Psoas muscle (tissue), 8 donors: Measurements from ENCODE around the gene MAML3. TPM values are rescaled to one million over a fixed set of nuclear protein-coding genes. Genes with fewer than 3 reads are reported as not detected.

Experiments used
- ATAC-seq, 4 donors: fragments of 200-7000 bp; cut with Tn5 transposase; one replicate each; pipeline ENCODE4 v1.9.1; 2020; ENCODE audit warnings: moderate library complexity in 3 of 4, mild to moderate bottlenecking in 2 of 4
- DNase-seq, 2 donors: peaks; one replicate each; pipeline ENCODE4 v3.0.0-alpha.2; 2020
- H3K27ac ChIP-seq: fragments of 200-600 bp; one replicate; pipeline ENCODE4 v1.8.0; 2022
- H3K27me3 ChIP-seq, 3 donors: fragments of 200-600 bp in 1 of 3; one replicate each; pipeline versions ENCODE4 v1.6.1 to v1.8.0; 2013 to 2022; ENCODE audit warnings: low read length in 2 of 3, mild to moderate bottlenecking in 2 of 3, moderate library complexity in 1 of 3; ENCODE audit not compliant: insufficient read depth in 3 of 3
- H3K36me3 ChIP-seq, 2 donors: fragments of 200-600 bp in 1 of 2; one replicate each; pipeline versions ENCODE4 v1.6.1 to v1.8.0; 2013 to 2022; ENCODE audit warnings: low read depth in 1 of 2, mild to moderate bottlenecking in 1 of 2, moderate library complexity in 1 of 2; ENCODE audit not compliant: insufficient read depth in 1 of 2
- H3K4me1 ChIP-seq: fragments of 200-600 bp; one replicate; pipeline ENCODE4 v1.8.0; 2022
- H3K4me3 ChIP-seq: fragments of 200-600 bp; one replicate; pipeline ENCODE4 v1.8.0; 2022; ENCODE audit warnings: mild to moderate bottlenecking
- H3K9me3 ChIP-seq: fragments of 200-600 bp; one replicate; pipeline ENCODE4 v1.8.0; 2022
- CTCF ChIP-seq: fragments of 200-600 bp; IDR thresholded peaks from one replicate; pipeline ENCODE4 v1.8.0; 2022; ENCODE audit warnings: antibody characterized with exemption
- WGBS, 3 donors: extraction: QIAGEN DNeasy Blood & Tissue Kit; methylation state at CpG; one replicate each; pipeline versions ENCODE4 v1.1.6 to v1.1.7; 2013; 5-methylcytosine and 5-hydroxymethylcytosine counted together
- intact Hi-C, 2 donors: fragments of 100-400 bp; cut with DNase I; formaldehyde crosslinking; loops; one replicate each; pipeline versions ENCODE4 v1.11.0 to v1.14.2; 2022
- polyA plus RNA-seq, 3 donors: library from polyadenylated mRNA; stranded (reverse); fragments of 200-250 nt; gene quantifications; one replicate each; pipeline ENCODE4 v1.2.3, GENCODE V29; 2013
- total RNA-seq, 4 donors: library from RNA; stranded (reverse); fragmentation: NEBNext Ultra II Directional in 2 of 4; extraction: Animal tissue kit (Norgen Biotek cat#: 25700) in 2 of 4; gene quantifications; one replicate each; pipeline versions ENCODE4 v1.2.1 to v1.2.4, GENCODE V29; 2021 to 2023
- donor health status: healthy with polysubstance abuse.
- donor health status: DM: no; HTN: no; CAD: no; lungs with moderate emphysema.
- donor health status: Bipolar disorder and iron deficiency.
- donor health status: healthy.
- donor health status: DM: yes; HTN: yes; CAD: no.
- donor health status: DM: no; HTN: no; CAD: no.
- donor health status: DM: no; HTN: no; CAD: no.
- donor health status: DM: yes; HTN: yes; CAD: no.

MAML3 gene
- total and polyA plus RNA-seq, 7 donors, result 0.43 to 2.7 (median 0.74) TPM

- DNase-seq, result no peak
- H3K27ac ChIP-seq, result no peak overlapping the region
- no peaks in the 10 kb centered on the region for H3K9me3 ChIP-seq
- intact Hi-C loops, result no loop called here
- no peaks in the 10 kb centered on the region for H3K27me3 ChIP-seq
- H3K4me3 ChIP-seq, result no peak overlapping the region
- no peak for ATAC-seq
- peaks cover 0 to 21% of the 10 kb centered on the region in 2 donors for H3K36me3 ChIP-seq
- TF ChIP-seq CTCF, result no peak
- 86 to 93% (median 88%) methylated on average over 1 of the region's 1 CpG for whole genome bisulfite sequencing, 3 donors
- H3K4me1 ChIP-seq, result peaks cover 25% of the 10 kb centered on the region
Measured at GRCh38 chr4:139684351-139684750, 469.6 kb downstream of the MAML3 start.

- H3K4me1 ChIP-seq, result peaks cover 25% of the 10 kb centered on the region
- no peak overlapping the region for H3K27ac ChIP-seq
- no peak for ATAC-seq
- no peak for TF ChIP-seq CTCF
- 60 to 70% (median 60%) methylated on average over 6 of the region's 6 CpGs for WGBS, 3 donors
- DNase-seq, result no peak
- intact Hi-C loops, result no loop called here
- H3K36me3 ChIP-seq, result peaks cover 0 to 37% of the 10 kb centered on the region in 2 donors
- no peaks in the 10 kb centered on the region for H3K9me3 ChIP-seq
- H3K27me3 ChIP-seq, result no peaks in the 10 kb centered on the region
- no peak overlapping the region for H3K4me3 ChIP-seq
Measured at GRCh38 chr4:139682741-139683151, 471.2 kb downstream of the MAML3 start.

DNA sequence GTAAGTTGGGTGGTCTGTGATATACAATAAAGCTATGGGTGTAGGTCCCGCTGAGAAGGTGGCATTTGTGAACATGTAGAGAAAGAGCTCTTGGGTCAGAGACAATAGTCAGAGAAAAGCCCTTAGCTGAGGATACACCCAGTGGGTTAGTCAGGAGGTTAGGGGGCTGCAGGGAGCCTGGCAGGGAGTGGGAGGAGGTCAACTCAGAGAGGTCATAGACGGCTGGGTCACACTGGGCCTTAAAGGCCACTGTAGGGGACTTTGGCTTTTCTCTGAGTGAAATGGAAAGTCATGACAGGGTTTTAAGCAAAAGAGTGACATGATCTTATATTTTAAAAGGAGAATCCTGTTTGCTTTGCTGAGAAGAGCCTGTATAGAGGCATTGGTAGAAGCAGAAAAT is 471.7 kb downstream of the MAML3 start:
- Histone ChIP-seq H3K9me3 (no peaks in the 10 kb centered on the region), H3K27me3 (no peaks in the 10 kb centered on the region), H3K36me3 (peaks cover 0 to 37% of the 10 kb centered on the region in 2 donors), H3K4me3 (no peak overlapping the region), H3K4me1 (peaks cover 21% of the 10 kb centered on the region), H3K27ac (no peak overlapping the region)
- intact Hi-C loops, result no loop called here
- TF ChIP-seq CTCF, result no peak
- 81 to 88% (median 83%) methylated on average over 2 of the region's 2 CpGs for WGBS, 3 donors
- DNase-seq, result no peak
- no peak for ATAC-seq

GRCh38 chr4:139676913-139677585 is 476.9 kb downstream of the MAML3 start:
- H3K36me3 ChIP-seq, result peaks cover 0 to 41% of the 10 kb centered on the region in 2 donors
- no peak for DNase-seq
- TF ChIP-seq CTCF, result no peak
- 86 to 91% (median 87%) methylated on average over 4 of the region's 4 CpGs for WGBS, 3 donors
- H3K27me3 ChIP-seq, result no peaks in the 10 kb centered on the region
- H3K4me3 ChIP-seq, result no peak overlapping the region
- peaks cover 18% of the 10 kb centered on the region for H3K4me1 ChIP-seq
- intact Hi-C loops, result no loop called here
- H3K9me3 ChIP-seq, result no peaks in the 10 kb centered on the region
- H3K27ac ChIP-seq, result no peak overlapping the region
- no peak for ATAC-seq

- 58 to 81% (median 71%) methylated on average over 2 of the region's 2 CpGs for WGBS, 3 donors
- Histone ChIP-seq H3K4me1 (peaks cover 23% of the 10 kb centered on the region), H3K4me3 (no peak overlapping the region), H3K27me3 (no peaks in the 10 kb centered on the region), H3K9me3 (no peaks in the 10 kb centered on the region), H3K27ac (no peak overlapping the region), H3K36me3 (peaks cover 0 to 46% of the 10 kb centered on the region in 2 donors)
- no peak for TF ChIP-seq CTCF
- no peak for ATAC-seq
- intact Hi-C loops, result no loop called here
- no peak for DNase-seq
Measured at GRCh38 chr4:139676365-139676764, 477.6 kb downstream of the MAML3 start.
